LNCAP (cell line): Measurements from ENCODE around the gene CLRN3.

ENCODE experiments used
- CTCF ChIP-seq: fragments of 450-650 bp; IDR thresholded peaks from 2 replicates; pipeline ENCODE4 v1.5.1; 2017; ENCODE audit warnings: mild to moderate bottlenecking

The CLRN3 gene

GRCh38 chr10:127904311-127905000, 11.7 kb upstream of the CLRN3 start:
- TF ChIP-seq CTCF, result no peak

- TF ChIP-seq CTCF, result no peak
These were observed 11.0 kb upstream of the CLRN3 start for GRCh38 chr10:127903789-127904188.

- TF ChIP-seq CTCF, result no peak
These were observed 7.1 kb upstream of the CLRN3 start for GRCh38 chr10:127899766-127900387.

GRCh38 chr10:127897177-127897576, 4.4 kb upstream of the CLRN3 start:
- no peak for TF ChIP-seq CTCF

GRCh38 chr10:127896590-127896989, 3.8 kb upstream of the CLRN3 start:
- TF ChIP-seq CTCF, result no peak

- no peak for TF ChIP-seq CTCF
These were observed 1.4 kb upstream of the CLRN3 start for GRCh38 chr10:127894146-127894545.

GRCh38 chr10:127890832-127891334, 1.9 kb downstream of the CLRN3 start:
- TF ChIP-seq CTCF, result no peak
